Gastrocnemius medialis (tissue), 4 donors: Measurements from ENCODE around the gene FKBP7.
"Not testable (repeated sequence)": the region's sequence is repeated elsewhere in the genome, so short reads cannot be mapped to it uniquely, and the experiment has no call there.

Experiments used
- CTCF ChIP-seq, 5 experiments: fragments of 450-650 bp in 3 of 5; fragments of 200-600 bp in 2 of 5; sonication (generic) in 2 of 5; IDR thresholded peaks in 4 of 5; conservative IDR thresholded peaks in 1 of 5; 1 replicate in 4 of 5; 2 replicates in 1 of 5; pipeline ENCODE4 v1.5.1; 2016 to 2019; ENCODE audit warnings: antibody characterized with exemption in 5 of 5, mild to moderate bottlenecking in 3 of 5, moderate library complexity in 3 of 5
- POLR2A ChIP-seq, 2 donors: fragments of 450-650 bp; IDR thresholded peaks; one replicate each; pipeline ENCODE4 v1.6.1; 2017; ENCODE audit warnings: antibody characterized with exemption in 2 of 2, mild to moderate bottlenecking in 2 of 2, moderate library complexity in 2 of 2

DNA sequence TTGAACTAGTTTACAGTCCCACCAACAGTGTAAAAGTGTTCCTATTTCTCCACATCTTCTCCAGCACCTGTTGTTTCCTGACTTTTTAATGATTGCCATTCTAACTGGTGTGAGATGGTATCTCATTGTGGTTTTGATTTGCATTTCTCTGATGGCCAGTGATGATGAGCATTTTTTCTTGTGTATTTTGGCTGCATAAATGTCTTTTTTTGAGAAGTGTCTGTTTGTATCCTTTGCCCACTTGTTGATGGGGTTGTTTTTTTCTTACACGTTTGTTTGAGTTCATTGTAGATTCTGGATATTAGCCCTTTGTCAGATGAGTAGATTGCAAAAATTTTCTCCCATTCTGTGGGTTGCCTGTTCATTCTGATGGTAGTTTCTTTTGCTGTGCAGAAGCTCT, 47.1 kb upstream of the FKBP7 start:
- TF ChIP-seq CTCF (IDR thresholded peaks at IDR 0.05 in 4 of 5, conservative IDR thresholded peaks at IDR 0.05 in 1 of 5); POLR2A (IDR thresholded peaks at IDR 0.05): not testable (repeated sequence)
